Tongue (tissue), 2 donors: ENCODE results near the gene ASTN1. TPM values are rescaled to one million over a fixed set of nuclear protein-coding genes. Genes with fewer than 3 reads are reported as not detected.

Experiments
- DNase-seq: peaks from one replicate; pipeline ENCODE4 v3.0.0-alpha.2; 2015
- total RNA-seq: library from RNA; depleted of rRNA; stranded (reverse); fragments of >200 nt; gene quantifications from one replicate; pipeline ENCODE4 v1.2.3, GENCODE V29; 2014

The ASTN1 gene
- total RNA-seq, 1 donor from 2014 or later = 5.0 TPM

DNA sequence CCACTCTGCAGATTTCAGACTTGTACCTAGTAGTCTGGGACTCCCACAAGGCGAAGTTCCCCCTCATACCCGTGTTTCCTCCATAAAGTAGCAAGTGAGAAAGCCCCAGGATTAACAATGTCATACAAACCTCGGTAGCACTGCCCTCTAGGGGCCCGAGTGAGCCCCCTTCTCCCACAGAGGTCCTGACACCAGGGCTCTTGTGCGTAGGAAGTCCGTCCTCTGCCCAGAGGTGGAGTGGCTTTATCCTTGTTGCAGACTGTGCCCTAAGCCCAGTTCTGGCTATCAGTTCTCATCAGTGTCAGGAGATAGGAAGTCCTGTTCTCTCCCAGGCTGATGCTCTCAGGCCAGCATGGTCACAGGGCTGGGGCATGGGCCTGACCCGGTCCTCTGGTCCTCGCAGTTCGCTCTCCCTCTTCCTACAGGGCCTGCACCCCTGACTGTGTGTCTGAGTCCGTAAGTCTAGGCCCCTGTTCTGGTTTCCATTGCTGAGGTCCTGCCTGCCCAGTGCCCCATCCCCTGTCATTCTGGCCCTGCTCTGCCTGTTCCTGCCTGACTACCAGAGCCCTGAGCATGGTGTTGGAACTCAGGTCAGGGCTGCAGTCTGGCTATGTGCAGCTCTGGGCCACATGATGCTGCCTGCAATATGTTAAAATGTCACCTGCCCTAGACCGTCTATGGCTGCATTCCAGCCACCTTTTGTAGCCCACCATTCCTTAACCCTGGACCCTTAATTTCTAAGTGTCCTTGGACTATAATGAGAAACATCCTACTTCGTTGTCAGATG is 285.6 kb downstream of the ASTN1 start:
- no peak for DNase-seq

DNA sequence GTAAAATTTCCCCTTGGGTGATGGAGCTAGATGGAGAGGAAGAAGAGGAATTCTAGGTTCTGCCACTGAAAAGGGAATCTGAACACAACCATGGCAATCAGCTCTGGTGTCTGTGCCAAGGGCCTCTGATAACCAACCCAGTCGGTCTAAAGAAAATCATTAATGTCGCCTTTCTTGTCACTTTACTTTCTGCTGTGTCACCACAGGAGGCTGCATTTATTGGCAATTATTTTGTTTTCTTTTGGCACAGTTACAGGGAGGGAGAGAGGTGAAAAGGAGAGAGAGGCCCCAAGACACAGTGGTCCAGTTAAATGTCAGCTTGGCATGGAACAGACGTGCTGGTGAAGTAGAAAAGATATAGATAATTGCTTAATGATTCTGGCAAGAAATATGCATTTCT is 287.0 kb downstream of the ASTN1 start:
- no peak for DNase-seq

DNA sequence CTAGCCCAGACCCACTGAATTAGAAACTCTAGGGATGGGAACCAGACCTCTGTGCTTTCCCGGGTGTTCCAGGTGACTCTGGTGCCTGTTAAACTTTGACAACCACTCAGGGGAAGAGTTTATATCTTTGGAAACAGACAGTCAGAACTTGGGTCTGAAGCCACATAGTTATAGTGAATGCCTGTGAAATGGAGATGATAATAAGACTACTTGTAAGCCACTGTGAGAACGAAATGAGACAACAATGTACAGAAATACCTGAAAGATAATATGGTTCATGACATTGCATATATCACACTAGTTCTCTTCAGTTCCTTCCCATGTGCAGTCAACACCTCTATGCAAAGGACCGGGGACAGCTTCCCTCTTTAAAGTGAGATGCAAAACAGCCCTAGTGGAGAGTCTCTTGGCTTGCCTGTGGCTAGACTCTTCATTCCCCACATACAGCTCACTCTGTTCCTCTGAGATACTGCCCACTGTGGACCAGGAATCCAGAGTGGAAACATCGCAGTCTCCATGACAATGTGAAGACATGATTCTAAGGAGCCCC is 287.5 kb downstream of the ASTN1 start:
- DNase-seq = no peak

DNA sequence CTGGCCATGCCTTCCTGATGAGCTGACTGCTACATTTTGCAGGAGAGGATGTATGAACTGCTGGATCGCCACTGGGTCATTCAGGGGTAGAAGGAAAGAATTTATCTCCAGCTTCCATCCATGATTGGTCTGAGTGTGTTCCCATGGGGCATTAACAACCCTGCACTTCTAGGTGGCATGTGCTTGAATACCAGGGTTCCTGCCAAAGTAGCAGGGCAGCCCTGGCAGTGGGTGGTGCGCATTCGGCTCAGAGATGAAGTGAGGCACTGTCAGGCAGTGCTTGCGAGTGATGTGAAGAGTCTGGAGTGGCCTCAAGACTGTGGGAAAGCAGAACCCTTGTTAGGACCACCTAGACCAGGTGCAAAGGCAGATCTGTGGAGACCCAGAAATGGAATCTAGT is 294.9 kb downstream of the ASTN1 start:
- no peak for DNase-seq

DNA sequence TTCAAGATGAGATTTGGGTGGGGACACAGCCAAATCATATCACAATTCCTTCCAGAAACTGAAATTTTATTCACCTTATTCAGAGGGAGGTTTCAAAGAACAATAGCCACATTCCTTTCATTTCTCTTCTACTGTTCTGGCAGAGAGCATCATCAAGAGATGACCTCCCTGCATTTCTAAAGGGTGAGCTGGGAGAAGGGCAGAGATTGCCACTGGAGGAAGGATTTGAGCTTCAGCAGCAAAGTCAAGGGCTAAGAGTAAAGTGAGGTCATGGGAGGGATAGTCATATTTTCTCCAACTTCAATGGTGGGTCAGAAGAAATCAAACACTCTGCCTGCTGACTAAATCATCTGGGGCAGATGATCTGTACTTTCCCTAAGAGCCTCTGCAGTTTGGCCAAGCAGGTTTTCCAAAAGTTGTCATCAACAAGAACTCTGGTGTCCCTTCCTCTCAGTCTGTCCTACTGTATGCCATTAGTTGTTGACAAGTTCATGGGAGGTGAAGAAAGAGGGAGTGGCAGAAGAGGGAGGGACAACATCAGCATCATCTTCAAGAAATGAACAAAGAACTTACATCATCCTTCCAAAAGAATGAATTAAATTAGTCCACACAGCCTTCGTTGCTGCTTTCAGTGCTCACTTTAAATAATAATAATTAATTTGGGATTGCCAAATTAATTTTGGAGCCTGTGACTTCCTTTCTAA is 298.3 kb downstream of the ASTN1 start:
- no peak for DNase-seq

DNA sequence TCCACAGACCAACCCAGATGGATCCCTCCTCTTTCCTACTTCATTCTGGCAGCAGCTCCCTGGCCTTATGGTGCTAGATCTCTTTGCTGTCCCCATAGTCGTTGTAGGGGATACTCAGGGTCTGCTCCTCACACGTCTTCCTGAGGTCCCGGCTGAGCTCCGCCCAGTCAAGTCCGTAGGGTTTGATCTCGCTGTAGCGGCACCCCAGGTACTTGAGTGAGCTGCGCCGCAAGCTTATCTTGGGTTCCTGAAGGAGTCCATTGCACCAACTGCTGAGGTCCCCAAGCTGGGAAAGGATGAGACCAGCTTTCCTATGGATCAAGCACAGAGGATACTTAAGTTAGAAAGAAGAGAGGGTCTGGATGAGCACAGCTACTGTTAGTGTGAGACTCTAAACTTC is 300.3 kb downstream of the ASTN1 start:
- DNase-seq = no peak

DNA sequence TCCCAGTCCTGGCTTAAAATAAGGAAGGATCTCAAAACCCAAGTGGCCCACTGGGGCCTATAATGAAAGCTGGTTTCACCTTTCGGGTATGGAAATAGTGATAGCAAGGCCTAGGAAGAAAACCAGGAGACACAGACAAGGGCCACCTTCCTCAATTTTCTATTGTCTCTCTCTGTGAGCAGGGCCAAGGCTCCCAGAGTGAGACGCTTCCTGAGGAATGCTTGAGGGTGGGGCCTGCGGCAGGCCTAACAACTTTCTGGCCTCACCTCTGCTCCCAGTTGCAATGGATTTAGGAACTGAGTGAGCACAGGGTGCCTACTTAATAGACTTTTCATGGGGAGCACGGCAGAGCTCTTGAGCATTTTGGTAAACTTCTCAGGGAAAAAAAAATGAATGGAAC is 300.9 kb downstream of the ASTN1 start:
- DNase-seq = no peak

DNA sequence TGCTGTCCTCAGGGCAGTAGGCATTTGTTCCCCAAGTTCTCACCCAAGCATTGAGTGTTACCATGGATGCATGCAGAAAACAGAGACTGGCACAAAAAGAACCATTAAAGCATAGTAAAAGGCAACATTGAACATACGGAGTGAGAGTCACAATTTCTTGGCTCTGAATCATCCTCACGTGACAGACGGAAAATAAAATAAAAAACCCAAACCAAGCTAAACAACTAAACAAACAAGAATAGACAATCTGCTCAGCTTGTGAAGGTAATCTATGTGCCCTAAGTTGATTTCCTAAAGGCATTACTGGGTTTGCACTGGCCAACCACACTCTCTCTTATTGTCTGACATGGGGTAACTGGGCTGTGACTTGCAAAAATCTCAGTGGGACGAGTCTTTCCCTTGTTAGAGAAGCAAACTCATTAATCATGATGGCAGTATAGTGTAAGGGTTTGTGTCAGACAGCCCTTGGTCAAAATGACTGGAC is 306.0 kb downstream of the ASTN1 start:
- DNase-seq = no peak

DNA sequence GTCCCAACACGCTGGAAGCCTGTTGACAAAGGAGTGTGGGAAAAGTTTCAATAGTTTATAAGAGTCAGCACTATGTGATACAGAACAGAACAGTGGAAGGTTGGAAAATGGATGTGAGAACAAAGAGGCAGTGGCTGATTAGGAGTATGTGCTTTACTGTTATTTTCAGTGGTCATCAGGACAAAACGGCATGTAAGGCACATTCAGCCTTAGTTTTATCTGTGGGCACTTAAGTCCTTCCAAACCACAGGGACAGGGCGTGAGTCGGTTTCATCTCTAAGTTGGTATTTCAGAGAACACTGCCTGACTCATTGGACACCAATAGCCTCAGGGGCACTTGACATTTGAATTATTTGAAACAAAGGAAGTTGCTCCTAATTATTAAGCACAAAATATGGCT is 306.9 kb downstream of the ASTN1 start:
- no peak for DNase-seq

DNA sequence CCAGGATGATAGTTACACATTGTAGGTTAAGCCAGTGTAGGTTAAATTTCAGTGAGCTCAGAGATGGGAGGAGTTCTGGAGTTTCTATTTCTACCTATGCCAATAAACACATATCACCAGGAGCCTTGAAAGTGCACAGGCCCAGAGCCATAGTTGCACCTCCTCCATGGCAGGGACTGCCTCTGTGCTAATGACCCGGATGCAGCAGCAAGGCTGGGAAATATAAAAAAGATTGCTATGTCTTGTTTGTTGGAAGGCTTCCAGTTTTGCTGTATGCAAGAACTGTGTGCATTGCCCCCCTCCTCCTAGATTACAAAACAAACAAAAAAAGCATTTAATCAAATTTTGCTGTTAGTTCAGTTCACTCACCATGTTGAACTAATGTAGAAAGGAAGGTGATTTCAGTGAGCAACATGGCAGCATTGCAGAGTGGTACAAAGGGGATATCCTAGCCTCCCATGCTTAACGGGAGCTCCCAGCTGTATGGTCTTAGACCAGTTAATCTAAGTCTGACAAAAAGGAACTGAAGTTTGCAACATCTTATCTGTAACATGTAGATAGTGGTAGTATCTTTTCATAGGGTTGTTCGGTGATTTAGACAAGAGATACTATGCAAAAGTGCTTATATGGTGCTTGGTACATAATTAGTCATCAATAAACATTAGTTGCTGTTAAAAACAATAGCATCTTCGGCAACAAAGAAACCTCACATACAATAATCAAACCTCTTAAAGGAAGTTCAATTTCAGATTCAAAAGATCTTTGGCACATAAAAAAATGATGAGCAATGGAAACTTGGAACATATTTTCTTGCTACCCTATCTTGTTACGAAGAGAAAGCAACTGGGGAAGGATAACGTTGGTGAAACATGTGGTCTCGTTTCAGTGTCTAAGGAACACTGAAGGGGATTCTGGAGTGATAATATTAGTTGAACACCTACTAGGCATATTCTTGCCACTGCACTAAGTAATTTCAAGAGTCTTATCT is 309.5 kb downstream of the ASTN1 start:
- no peak for DNase-seq

DNA sequence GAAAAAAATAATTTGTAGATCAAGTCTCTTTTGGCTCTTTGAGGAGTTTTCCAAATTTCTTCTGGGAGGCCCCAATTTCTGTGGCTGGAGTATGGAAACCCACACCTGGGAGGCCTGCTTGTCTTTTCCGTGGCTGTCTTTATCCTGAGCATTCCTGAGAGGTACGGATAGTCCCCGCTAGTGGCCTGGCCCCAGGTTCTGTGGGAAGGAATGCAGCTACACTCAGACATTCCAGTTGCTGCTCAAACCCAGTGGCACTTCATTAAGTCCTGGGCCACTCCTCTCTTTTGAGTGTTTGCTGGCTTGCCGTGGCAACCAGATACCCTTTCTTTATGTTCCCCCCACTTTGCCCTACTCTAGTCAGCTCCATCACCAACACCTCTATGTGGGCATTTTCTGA is 310.4 kb downstream of the ASTN1 start:
- DNase-seq = no peak

DNA sequence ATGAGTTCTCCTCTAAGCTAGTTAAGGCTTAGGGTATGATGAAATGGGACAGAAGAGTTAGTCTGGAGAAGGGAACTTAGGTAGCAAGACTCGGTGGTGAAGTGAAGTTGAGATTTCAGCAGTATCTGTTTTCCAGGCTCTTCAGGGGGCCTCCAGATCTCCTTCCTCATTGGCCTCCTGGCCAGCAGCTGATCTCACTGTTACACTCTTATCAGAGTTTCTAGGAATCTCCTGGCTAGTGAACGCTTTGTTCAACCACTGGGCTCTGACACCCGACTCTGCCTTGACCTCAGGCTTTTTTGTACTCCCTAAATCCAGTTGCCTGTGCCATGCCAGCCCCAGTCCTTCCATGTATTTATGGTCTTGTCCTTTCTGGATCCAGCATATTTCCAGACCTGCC is 311.0 kb downstream of the ASTN1 start:
- DNase-seq = no peak

DNA sequence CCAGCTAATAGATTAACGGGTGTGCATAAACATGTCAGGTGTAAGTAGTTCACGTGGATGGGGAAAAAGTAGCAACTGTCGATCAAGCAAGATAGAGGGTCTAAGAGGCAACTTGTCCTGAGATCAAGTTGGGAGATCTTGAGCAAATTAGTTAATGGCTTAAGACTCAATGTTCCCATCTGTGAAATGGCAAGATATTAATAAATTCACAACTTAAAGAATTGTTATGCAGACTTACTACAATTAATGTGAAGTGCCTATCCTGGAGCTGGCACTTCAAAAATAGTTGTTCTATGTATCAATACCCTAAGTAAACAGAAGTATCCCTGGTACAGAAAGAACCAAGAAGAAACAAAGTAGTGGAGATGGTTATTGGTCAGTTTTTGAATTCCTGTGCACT is 312.4 kb downstream of the ASTN1 start:
- DNase-seq = no peak

DNA sequence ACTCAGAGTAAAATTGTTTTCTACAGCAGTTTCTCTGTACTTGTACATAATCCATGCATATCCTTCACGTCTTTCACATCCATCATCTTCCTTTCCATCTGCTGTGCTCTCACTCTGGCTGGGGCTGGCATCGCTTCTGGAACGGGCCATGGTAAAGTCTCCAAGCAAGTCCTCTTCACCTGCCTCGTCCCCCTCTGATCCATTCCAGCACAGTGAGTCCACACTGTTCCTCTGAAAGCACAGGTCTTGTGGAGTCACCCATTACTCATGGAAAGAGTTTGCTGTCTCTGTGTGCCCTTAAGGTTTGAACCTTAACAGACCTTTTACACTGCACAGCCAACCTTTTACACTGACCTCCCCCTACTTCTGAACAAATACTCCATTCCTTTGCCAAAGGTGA is 313.6 kb downstream of the ASTN1 start:
- no peak for DNase-seq

DNA sequence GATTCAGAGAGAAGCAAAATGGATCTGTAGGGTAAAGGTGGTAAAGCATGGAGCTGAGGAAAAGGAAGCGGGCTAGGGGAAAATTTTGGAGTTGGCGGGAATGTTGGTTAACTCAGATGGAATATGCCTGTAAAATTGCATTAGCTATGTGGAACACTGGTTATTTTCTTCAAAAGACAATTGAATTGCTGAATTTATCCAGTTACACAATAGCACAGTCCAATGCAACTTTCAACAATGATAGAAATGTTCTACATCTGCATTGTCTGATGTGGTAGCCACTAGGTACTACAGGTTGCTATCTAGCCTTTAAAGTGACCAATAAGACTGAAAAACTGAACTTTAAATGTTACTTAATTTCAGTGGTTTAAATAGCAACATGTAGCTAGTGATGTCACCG is 315.2 kb downstream of the ASTN1 start:
- no peak for DNase-seq

DNA sequence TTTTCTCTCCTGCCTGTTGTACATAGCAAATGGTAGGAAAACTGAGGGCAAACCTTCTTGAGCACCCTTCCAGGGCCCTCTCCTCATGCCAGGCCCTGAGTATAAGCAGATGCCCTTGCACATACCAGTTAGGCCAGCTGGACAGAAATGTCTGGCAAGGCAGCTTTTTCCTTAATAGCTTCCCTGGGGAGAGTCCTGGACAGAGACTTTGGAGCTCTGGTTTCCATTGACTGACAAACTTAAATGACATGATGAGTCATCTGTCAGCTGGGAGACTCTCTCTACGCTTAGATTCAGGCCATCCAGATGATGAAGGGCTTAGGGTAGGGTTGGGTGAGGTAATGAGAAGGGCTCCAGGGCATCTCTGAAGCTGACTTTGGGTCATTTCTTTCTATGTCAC is 317.5 kb downstream of the ASTN1 start:
- DNase-seq = peak; percentile 32

DNA sequence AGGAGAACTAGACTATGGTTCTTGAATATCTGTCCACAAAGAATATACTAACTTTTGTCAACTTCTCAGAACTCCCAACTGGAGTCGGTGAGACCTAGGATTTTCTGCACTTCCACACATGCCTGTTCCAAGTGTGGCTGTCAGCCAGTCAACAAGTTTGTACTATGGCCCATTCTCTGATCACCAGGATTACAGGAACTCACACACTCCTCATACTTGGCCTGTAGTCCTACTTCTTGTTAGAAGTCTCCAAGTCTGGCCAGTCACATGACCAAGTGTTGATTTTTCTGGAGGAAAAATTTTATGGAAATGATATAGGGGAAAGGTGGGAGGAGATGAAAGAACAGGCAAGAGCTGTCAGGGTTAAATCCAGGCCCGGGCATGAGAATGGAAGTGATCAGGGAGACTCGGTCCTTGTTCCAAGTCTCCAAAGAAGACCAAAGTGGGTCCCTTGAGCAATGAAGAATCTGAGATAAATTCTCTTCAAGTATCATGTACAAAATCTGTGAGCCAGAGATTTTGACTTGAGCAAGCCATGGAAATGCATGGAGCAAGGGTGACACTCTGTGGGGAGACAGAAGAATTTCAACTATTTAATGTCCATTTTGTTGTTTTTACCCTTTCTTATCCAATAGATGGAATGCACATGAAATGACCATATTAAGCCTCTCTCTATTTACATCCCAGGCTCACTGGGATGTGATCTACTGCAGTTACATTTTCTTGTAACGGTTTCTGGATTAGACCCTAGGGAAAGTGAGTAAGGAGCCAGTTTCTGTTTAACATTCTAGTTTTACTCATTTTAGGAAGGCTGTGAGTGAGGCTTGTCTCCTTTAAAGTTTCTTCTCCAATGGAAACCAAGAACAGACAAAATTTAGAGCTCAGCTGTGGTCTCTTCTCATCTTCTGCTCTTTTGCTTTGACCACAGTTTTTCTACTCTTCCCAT is 320.9 kb downstream of the ASTN1 start:
- peak; percentile 82 for DNase-seq

DNA sequence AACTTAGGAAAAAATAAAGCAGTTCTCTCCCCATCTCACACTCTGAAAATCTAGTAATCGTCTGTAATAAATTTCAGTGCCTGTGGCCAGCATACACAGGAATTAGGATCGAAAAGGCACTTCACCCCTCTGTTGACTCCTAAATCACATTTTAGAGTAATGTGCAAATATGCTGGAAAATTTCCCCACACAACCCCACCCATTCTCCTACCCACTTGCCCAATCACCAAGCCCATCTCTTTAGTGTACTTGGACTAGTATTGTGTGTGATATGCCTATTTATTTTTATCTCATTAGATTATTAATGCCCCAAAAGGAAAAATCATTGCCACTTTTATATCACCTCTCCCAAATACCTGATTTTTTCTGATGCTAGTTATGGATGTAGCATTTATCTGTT is 323.3 kb downstream of the ASTN1 start:
- DNase-seq = no peak

DNA sequence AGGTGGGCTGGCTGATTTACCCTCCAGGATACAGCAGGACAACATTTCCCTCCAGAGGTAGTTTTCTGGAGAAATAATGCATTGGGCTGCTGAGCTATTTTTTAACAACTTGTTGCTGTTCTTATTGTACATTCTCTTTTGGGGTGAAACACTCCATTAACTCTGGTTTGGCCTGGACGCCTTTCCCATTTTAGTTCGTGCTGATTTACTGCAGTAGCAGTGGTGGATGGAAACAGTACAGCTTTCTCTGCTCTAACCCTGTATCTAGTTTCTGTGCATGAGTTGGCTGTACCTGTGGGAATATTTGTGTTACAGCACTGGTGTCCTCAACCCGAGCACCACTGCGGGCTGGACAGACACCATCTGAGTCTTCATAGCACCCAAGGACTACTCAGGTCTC is 325.3 kb downstream of the ASTN1 start:
- DNase-seq = no peak

DNA sequence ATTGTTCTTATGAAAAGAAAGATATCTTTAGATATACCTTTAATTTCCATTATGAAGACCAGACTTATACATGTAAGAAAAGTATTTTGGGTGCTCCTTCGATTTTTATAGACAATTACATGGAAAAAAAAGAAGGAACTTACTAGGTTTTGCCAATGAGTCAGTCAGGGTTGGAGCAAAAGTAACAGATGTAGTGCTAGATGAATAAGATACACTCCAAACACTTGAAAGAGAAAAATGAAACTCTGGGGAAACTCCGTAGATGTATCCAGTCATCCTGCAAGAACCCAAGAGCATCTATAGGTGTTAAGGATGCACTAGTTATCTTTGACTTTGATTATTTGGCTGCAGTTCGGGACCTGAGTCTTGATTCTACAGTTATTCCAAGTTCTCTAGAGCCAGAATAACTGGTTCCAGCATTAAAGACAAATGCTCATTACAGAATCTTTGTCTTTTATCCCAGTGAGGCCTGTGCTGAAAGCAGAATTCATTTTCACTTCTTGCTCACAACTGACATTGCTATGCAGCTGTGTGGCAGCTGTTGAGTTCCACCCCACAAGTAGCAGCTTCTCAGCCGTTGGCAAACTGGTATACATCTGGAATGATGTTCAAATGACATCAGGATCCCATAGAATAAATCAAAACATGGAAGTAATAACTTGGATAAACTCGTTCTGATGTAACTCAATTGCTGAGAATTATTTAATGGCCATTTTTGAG is 326.1 kb downstream of the ASTN1 start:
- peak; percentile 79 for DNase-seq
